GM12892 (cell line): ENCODE measurements around the gene MB.

Experiments used
- POLR2A ChIP-seq: IDR thresholded peaks from 2 replicates; pipeline ENCODE4 v1.6.1; 2011; ENCODE audit warnings: low read depth, low read length, control low read depth
- POLR2AphosphoS5 ChIP-seq: IDR thresholded peaks from 2 replicates; pipeline ENCODE4 v1.6.1; 2011; ENCODE audit warnings: low read depth, low read length, control low read depth

DNA sequence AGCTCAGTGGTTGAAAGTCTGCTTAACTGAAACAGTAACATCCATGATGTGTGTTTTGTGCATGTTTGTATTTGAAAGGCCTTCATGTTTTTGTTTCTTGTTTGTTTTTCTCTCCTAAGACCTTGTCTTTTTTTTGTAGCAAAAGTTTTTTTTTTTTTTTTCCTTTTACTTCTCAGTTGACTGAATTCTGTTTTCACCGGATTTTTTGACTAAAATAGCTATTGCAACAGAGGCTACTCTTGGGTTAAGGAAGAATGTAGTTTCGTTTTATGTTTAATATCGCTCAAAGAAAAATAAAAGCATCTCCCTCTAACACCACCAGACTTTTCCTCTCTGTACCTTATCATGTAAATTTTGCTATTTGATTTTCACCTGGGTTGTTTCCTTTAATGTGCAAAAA lies 46.2 kb upstream of the MB start:
- TF ChIP-seq POLR2AphosphoS5 (no peak), POLR2A (no peak)
